ENCODE results near the gene PPFIA1. TPM values are rescaled to one million over a fixed set of nuclear protein-coding genes. Genes with fewer than 3 reads are reported as not detected.
"Not testable (repeated sequence)": the region's sequence is repeated elsewhere in the genome, so short reads cannot be mapped to it uniquely, and the experiment has no call there.

PPFIA1 gene
- total RNA-seq, 1 donor from 2014 or later: 42.8 TPM

DNA sequence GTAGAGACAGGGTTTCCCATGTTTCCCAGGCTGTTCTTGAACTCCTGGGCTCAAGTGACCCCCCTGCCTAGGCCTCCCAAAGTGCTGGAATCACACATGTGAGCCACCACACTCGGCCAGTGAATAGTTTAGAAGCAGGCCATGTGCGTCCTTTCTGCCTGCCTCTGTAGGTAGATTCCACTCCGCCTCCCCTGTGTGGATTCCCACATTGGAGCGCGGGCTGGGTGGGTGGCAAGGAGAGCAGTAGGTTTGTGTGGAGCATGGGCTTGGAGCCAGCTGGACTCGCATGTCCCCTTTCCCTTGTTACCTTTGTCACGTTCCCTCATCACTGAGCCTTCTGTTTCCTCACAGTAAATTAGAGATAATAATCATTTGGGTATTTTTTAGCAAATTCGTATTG lies 21.7 kb downstream of the PPFIA1 start:
- no peak for DNase-seq (ENCODE audit: low spot score)
- intact Hi-C loops (cut with DNase I): no loop called here

DNA sequence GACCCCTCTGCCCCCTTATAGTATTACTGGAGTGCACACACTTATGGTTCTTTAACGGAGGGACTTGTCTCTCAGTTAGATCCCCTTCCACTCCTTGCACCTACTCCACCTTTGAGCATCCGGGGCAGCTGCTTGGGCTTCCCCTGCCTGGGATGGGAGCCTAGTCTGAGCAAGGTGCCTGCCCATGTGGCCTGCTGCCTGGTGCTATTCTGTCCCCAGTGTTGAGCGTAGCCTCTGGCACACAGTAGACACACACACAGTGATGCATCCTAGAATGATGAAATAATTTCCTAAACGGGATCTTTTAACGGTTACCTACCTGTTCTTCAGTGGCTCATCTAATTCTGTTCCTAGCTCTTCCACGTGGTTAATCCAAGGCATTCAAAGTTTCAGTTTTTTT lies 22.4 kb downstream of the PPFIA1 start:
- DNase-seq (ENCODE audit: low spot score): no peak
- intact Hi-C loops (cut with DNase I): no loop called here

DNA sequence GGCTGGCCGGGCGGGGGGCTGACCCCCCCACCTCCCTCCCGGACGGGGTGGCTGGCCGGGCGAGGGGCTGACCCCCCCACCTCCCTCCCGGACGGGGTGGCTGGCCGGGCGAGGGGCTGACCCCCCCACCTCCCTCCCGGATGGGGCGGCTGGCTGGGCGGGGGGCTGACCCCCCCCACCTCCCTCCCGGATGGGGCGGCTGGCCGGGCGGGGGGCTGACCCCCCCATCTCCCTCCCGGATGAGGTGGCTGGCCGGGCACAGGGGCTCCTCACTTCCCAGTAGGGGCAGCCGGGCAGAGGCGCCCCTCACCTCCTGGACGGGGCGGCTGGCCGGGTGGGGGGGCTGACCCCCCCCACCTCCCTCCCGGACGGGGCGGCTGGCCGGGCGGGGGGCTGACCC lies 24.7 kb downstream of the PPFIA1 start:
- intact Hi-C loops (cut with DNase I): not testable (repeated sequence)

DNA sequence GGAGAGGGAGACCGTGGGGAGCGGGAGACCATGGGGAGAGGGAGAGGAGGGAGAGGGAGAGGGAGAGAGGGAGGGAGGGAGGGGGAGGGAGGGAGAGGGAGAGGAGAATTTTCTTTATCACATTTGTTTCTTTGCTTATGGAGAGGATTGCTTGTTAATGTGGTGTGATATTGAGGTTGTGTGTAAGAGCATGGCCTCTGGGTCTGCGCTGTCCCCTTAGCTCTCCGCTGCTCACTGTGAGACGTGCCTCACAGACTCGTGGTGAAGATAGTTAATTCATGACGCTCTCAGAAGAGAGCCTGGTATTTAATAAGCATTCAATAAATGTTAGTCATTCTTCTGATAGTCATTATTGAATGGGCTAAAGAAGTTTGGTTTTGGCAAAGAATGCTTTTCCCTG lies 26.2 kb downstream of the PPFIA1 start:
- intact Hi-C loops (cut with DNase I): no loop called here
- no peak for DNase-seq (ENCODE audit: low spot score)

More for the DNA sequence above, 24.7 kb downstream of the PPFIA1 start:
- not testable (repeated sequence) for DNase-seq (ENCODE audit: low spot score)

DNA sequence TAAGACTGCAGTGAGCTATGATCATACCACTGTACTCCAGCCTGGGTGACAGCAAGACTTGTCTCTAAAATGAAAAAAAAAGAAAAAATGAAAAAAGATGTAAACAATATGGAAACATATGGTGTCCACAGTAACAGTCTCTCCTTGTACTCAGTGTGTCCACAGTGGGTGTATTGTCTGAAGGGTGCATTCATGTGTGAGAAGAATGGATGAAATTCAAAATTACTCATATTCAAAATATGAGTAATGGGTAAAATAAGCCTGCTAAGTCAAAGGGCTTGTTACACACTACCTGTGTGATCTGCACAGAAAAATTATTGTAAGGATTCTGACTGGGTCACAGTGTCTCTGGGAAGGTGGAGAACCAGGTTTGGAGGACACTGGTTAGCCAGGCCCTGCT lies 26.9 kb downstream of the PPFIA1 start:
- no peak for DNase-seq (ENCODE audit: low spot score)
- intact Hi-C loops (cut with DNase I): no loop called here

DNA sequence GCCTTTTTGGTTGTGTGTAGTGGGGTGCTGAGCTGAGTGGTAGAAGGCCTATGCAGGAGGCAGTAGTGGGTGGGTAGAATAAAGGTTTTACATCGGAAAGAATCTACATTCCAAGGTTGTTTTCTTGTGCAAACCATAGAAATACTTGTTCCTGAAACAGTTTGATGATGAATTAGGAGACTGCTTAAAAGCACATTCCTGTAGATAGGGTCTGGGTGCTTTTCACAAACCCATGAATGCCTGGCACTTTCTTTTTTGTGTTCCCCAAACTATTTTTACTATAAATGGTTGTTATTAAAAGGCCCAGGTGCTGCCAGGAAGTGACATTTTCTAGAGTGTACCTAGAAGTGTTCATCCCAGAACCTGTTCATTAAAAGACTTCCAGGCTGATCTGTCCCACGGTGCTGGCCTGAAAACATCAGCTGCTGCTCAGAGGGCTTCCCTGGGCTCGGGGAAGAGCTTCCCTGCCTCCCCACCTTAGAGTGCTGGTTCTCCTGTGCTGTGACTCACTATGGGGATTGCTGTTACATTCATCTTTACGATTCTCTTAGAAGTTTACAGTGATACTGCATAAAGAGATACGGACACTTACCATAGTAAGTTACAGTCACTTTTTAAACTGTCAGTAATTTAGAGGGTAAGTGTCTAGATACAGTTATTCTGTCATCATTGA lies 27.9 kb downstream of the PPFIA1 start:
- DNase-seq (ENCODE audit: low spot score): no peak
- intact Hi-C loops (cut with DNase I): no loop called here

DNA sequence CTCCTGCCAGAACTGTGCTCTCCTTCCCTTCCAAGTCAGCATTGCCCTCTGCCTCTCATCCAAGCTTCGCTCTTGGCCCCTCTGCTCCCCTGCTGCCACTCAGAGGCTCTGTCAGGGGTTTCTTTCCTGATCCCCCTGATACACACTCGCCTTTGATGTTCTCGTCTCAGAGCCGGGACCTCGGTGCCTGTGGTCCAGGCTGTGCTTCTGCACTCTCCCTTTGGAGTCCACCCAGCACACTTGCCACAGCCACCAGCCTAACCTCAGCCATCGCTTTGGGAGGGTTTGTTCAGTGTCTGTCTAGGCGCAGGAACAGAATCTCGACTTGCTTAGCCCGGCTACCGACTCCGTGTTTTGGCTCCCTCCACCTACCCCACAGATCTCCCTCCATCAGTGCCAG lies 29.1 kb downstream of the PPFIA1 start:
- intact Hi-C loops (cut with DNase I): no loop called here
- peak; percentile 58 for DNase-seq (ENCODE audit: low spot score)

DNA sequence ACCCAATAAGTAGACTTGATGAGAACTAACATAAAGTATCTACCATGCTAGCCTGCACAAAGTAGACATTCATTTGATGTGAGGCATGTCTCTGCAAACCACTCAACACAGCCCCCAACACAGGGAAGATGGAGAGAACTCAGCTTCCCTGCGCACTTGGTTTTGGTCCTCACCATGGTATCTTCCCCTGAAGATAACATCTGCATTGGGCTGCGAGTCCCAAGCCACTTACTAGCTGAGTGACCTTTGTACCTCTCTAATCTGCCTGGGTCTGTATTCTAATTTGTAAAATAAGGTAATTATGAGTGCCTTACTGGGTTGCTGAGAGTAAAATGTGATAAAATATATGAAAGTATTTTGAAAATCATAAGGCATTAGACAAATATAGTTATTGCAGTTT lies 30.7 kb downstream of the PPFIA1 start:
- no peak for DNase-seq (ENCODE audit: low spot score)
- intact Hi-C loops (cut with DNase I): no loop called here

DNA sequence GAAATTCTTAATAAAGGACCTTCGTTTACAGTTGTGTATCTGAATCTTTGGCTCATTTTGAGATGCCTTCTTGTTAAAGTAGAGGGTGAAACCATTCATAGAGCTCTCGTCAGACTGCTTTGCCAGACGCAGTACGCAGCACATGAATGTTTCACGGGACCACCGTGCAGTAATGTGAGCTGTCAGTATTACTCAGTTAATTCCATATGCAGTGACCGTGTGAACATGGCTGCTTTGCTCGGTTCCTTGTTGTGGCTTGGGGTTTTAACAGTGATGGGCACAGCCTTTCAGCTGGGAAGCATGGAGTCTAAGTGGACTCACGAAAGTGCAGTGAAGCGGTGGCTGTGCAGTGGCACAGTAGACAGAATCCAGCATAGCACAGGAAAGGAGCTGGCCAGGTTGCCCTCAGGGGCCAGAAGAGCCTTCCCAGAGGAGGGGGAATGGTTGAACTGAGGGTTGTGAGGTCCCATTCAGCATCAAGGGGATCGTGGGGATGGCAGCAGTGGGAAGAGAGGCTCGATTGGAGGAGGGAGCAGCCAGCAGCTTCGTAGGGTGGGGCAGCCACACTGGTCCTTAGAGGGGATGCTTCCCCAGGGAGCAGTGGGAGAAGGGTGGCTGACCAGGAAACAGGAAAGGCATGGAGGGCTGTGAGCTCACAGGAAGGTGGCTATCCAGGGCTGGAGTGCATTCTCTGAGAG lies 31.4 kb downstream of the PPFIA1 start:
- intact Hi-C loops (cut with DNase I): no loop called here

DNA sequence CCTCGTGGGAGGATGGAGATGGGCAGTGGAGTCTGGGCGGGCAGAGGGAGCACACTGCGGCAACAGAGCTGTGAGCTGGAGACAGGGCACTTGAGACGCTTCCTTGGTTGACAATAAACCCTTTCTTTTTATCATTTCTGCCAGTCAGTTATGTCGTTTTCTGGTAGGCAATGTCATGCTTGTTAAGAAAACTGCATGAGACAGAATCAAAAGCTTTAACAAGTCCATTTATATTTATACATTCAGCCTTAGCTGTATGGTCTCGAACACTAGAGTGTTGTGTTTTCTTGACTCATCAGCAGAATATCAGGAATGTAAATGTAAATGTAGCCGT lies 31.9 kb downstream of the PPFIA1 start:
- intact Hi-C loops (cut with DNase I): no loop called here
- no peak for DNase-seq (ENCODE audit: low spot score)

More for the DNA sequence above, 31.4 kb downstream of the PPFIA1 start:
- DNase-seq (ENCODE audit: low spot score): peak; percentile 38

DNA sequence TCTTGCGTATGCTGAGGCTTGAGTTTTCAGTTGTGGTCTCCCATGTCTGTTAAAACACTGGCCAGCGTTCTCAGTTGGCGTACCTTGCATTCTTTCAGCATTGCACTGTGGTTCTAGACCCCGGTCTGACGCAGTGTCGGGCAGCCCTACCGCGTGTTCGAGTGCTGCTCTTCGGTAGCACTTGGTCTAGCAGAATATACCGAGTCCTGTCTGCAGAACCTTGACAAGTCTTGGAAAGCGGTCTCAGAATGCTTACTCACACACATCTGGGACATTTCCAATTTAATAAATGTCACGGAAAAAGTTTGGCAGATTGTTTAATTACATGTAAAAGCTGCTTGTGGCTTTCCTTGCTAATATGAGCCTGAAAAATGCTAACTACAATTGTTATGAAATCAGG lies 32.6 kb downstream of the PPFIA1 start:
- peak; percentile 20 for DNase-seq (ENCODE audit: low spot score)
- intact Hi-C loops (cut with DNase I): no loop called here

DNA sequence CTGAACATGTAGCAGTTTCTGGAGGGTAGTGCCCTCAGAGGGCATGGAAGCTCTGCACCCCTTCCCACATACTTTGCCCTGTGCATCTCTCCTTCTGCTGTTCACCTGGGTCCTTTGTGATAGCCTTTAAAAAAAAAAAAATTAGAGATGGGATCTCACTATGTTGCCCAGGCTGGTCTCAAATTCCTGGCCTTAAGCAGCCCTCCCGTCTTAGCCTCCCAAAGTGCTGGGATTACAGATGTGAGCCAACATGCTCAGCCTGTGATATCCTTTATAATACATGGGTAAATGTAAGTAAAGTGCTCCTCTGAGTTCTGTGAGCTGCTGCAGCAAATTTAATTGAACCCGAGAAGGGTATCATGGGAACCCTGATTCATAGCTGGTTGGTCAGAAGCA lies 33.7 kb downstream of the PPFIA1 start:
- intact Hi-C loops (cut with DNase I): no loop called here
- DNase-seq (ENCODE audit: low spot score): no peak

DNA sequence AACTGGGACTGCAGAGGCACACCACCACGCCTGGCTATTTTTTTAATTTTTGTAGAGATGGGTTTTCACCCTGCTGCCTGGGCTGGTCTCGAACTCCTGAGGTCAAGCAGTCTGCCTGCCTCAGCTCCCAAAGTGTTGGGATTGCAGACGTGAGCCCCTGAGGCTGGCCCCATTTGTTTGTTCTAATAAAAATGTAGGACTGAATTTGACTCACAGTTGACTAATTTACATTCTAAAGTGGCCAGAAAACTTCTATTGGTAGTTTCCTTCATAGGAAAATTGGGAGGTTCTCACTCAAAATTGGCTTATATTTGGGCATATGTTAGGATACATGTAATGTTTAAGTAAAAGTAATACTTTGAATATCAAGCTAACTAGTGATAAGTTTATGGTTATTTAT lies 35.0 kb downstream of the PPFIA1 start:
- DNase-seq (ENCODE audit: low spot score): no peak
- intact Hi-C loops (cut with DNase I): no loop called here

DNA sequence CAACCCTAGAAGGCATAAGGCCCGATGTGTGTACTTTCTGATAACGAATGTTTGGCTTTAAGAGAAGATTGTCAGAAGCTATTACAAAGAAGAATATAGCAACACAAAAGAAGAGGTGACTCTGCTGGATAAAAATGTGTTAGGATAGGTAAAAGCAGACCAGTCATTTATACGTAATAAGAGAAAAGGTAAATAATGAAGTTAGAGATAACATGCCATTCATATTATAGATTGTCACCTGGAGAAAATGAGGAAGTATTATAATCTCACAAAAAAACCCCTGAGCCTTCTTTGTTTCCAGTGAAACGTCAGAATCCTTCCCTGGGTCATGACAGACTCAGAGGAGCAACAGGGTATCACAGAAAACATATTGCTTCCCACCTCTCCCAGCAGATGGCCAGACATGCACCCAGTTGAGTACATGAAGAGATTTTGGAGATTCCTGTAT lies 36.1 kb downstream of the PPFIA1 start:
- no peak for DNase-seq (ENCODE audit: low spot score)
- intact Hi-C loops (cut with DNase I): no loop called here

DNA sequence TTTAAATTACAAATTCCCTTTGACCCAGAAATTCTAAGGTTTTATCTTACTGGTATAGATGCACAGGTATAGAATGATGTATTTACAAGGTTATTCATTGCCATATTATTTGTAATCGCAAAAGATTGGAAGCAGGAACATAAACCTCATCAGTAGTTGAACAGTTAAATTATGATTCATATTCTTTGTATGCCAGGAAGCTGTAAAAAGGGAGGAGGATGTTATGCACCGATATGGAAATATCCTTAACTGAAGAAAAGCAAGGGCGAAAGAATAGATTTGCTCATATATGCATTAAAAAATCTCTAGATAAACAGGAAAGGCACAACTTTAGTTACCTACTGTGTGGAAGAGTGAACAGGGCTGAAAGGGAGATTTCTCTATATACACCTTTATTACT lies 36.7 kb downstream of the PPFIA1 start:
- DNase-seq (ENCODE audit: low spot score): no peak
- intact Hi-C loops (cut with DNase I): no loop called here

DNA sequence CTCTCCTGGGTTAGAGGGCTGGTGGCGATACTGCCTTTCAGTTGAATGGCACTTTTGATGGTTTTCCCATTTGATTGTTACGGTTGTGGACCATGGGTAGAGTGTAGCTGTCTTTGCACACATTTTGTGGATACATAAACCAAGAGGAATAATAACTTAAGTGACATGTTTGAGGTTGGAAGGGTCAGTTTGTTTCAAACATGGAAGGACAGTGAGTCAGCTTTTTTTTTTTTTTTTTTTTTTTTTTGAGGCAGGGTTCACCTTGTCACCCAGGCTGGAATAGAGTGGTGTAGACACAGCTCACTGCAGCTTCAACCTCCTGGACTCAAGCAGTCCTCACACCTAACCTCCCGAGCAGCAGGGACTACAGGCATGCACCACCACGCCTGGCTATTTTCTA lies 41.1 kb downstream of the PPFIA1 start:
- no peak for DNase-seq (ENCODE audit: low spot score)
- intact Hi-C loops (cut with DNase I): no loop called here

DNA sequence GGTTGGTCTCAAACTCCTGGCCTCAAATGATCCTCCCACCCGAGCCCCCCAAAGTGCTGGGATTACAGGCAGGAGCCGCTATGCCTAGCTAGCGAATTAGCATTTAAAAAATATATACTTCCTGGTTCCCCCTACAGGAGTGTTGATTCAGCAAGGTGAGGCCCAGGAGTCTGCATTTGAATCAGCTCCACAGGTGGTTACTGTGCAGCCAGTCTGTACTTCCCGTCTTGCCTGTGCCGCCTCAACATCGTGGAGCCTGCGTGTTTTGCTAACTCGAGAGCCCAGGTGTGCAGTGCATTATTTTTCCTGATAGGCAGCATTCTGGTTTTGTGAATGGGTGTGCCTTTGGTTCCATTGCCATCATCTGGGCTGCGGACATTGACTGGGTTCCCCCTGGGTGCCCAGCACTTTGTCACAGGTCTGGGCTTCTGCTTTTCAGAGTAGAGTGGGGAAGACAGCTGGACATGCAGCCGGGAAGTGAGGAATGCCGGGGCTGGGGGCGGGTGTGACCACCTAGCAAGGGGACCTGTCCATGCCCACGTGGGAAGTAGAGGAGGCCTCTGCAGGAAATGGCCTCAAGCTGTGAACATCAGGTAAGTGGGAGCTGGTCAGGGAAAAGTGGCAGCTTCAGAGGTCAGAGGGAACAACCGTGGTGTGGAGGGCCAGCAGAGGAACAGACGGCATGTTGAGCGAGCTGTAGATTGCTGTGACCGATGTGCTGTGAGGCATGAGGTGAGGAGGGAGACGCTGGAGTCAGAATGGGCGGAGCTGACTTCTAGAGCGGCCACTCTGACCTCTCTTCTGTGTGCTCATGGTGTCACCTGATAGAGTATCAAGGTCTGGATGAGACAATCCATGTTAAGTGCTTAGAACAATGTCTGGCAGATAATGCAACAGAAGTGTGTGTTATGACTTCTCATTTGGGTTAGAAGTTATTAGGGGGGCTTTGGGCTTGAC lies 42.2 kb downstream of the PPFIA1 start:
- intact Hi-C loops (cut with DNase I): no loop called here
- no peak for DNase-seq (ENCODE audit: low spot score)

DNA sequence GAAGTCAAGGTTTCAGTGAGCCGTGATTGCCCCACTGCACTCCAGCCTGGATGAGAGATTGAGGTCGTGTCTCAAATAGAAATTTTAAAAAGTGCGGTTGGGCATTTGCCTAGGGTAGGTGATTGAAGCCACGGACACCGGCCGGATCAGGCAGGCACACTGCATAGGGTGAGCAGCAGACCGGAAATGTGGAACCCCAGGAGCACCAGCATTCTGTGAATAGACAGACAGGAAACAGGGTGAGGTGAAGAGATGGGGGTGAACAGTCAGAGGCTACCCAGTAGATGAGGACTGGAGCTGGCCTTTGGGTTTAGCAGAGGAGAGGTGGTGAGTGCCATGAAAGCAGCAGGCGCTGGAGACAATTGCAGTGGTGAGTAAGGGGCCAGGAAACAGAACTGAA lies 43.5 kb downstream of the PPFIA1 start:
- no peak for DNase-seq (ENCODE audit: low spot score)
- intact Hi-C loops (cut with DNase I): no loop called here

DNA sequence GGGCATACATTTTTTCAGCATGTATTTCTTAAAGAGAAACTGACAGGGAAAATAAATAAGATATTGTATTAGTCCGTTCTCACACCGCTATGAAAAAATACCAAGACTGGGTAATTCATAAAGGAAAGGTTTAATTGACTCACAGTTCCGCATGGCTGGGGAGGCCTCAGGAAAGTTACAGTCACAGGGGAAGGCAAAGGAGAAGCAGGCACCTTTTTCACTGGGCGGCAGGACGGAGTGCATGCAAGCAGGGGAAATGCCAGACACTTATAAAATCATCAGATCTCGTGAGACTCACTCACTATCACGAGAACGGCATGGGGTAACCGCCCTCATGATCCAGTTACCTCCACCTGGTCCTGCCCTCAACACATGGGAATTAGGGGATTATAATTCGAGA lies 44.2 kb downstream of the PPFIA1 start:
- intact Hi-C loops (cut with DNase I): no loop called here
- no peak for DNase-seq (ENCODE audit: low spot score)

DNA sequence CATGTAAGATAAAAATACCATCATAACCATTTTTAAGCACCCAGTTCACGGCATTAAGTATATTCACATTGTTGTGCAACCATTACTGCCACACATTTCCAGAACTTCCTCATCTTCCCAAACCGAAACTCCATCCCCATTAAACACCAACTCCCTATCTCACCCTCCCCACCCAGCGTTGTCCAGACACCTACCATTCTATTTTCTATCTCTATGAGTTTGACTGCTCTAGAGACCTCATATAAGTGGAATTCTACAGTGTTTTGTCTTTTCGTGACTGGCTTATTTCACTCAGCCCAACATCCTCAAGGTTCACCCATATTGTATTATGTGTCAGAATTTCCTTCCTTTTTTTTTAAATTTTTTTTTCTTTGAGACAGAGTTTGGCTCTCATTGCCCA lies 45.2 kb downstream of the PPFIA1 start:
- intact Hi-C loops (cut with DNase I): no loop called here
- no peak for DNase-seq (ENCODE audit: low spot score)

Measured in cardiac septum (tissue), 1 donor.